C4-2B (cell line): Measurements from ENCODE around the gene SLC10A2.

Experiments
- H3K27ac ChIP-seq: fragments of 450-650 bp; 2 replicates; pipeline ENCODE4 v1.5.1; 2017
- ZFX ChIP-seq: fragments of 450-650 bp; IDR thresholded peaks from 2 replicates; pipeline ENCODE4 v1.6.1; 2017
- TF ChIP-seq, protein P1 (sequence below): fragments of 450-650 bp; conservative IDR thresholded peaks from 2 replicates; pipeline ENCODE4 v1.5.1; 2017; ENCODE audit warnings: mild to moderate bottlenecking

SLC10A2 gene

DNA sequence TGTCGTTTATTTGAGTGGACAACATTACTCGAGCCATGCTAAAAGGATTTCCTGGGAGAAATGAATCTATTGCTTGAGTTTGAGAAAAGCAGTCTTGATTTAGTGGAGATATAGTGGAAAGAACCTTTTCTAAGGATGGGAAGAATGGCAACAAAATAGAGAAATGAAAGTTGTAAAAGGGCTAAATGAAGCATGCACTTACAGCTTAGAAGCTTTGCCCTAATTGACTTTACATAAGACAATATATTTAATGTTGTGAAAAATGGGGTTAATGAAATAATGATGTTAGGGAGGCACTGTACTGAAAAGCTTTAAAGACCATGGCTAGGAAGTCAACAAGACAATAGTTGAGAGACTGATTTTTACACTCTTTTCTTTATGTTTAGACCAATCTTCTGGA is 35.4 kb downstream of the SLC10A2 start:
- H3K27ac ChIP-seq, result no peak overlapping the region

DNA sequence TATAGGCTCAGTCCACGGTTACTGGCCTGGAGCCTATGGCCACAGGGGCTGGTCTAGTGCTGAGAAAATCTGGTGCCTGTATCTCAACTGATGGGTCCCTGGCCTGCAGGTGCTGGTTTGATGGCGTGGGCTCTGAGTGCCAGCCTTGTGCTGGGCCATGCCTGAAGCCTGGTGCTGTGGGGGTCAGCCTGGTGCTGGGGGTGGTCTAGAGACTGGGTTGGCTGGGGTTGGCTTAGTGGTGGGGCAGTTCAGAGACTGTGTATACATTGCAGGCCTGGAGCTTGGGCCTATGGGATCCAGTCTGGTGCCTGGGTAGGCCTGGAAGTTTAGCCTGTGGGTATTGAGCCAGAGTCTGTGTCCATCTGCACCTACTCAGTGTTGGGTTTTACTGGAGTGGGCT is 36.4 kb downstream of the SLC10A2 start:
- TF ChIP-seq, protein P1, sequence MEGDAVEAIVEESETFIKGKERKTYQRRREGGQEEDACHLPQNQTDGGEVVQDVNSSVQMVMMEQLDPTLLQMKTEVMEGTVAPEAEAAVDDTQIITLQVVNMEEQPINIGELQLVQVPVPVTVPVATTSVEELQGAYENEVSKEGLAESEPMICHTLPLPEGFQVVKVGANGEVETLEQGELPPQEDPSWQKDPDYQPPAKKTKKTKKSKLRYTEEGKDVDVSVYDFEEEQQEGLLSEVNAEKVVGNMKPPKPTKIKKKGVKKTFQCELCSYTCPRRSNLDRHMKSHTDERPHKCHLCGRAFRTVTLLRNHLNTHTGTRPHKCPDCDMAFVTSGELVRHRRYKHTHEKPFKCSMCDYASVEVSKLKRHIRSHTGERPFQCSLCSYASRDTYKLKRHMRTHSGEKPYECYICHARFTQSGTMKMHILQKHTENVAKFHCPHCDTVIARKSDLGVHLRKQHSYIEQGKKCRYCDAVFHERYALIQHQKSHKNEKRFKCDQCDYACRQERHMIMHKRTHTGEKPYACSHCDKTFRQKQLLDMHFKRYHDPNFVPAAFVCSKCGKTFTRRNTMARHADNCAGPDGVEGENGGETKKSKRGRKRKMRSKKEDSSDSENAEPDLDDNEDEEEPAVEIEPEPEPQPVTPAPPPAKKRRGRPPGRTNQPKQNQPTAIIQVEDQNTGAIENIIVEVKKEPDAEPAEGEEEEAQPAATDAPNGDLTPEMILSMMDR, result no peak
- TF ChIP-seq ZFX, result no peak
- H3K27ac ChIP-seq, result no peak overlapping the region

More for the DNA sequence above, 35.4 kb downstream of the SLC10A2 start:
- TF ChIP-seq ZFX, result no peak
- TF ChIP-seq, protein P1, result no peak

DNA sequence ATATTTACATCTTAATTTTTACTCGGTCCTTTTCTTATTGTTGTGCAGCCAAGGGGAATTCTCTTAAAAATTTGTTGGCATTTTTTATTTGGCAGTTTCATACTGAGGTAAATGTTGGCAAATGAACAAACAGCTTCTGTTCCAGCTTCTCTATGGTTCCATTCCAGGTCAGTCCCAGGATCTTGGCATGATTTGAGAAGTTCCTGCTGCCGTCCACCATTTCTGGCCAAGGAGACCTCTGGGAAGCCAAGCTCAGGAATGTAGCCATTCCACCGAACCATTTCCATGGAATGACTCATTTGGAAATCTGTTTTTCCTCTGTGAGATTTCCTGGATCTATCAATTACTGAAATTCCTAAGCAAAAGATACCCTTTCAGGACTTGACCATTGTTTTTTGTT is 43.9 kb downstream of the SLC10A2 start:
- no peak overlapping the region for H3K27ac ChIP-seq
- TF ChIP-seq, protein P1, result no peak
- TF ChIP-seq ZFX, result no peak

DNA sequence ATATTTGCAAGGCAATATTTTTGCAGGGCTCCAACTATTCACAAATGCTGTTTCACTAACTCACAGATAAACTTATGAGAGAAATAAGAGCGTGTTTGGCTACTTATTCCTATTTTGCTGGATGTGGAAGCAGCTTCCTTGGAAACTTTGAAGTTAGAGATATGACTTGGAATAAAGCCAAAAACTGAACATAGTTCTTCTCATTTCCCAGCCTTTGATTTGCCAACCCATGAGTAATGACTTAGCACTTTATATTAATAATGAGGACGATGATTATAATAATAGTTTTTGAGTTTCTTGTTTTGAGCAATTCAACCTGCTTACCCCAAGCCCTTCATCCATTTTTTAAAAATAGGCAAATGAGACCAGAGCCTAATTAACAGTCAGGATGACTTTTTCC is 47.7 kb downstream of the SLC10A2 start:
- H3K27ac ChIP-seq, result no peak overlapping the region
- TF ChIP-seq, protein P1, result no peak

DNA sequence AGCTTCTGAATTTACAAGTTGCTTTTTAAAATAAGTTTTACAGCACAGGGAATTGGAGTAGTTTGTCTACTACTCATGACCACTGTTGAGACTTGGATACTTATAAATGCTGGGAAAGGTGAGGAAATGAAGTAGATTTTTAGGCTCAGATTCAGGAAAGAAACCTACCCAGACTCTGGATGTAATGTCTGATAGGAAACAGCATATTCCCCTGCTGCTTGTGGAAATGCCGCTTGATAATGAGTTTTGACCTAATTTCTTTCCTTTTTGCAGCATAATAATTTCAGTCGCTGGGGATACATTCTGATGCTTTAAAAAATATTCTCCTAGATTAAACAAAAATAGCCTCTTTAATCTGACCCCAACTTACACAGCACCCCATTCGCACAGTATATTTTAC is 53.6 kb downstream of the SLC10A2 start:
- no peak overlapping the region for H3K27ac ChIP-seq
- TF ChIP-seq, protein P1, result no peak
- TF ChIP-seq ZFX, result no peak

DNA sequence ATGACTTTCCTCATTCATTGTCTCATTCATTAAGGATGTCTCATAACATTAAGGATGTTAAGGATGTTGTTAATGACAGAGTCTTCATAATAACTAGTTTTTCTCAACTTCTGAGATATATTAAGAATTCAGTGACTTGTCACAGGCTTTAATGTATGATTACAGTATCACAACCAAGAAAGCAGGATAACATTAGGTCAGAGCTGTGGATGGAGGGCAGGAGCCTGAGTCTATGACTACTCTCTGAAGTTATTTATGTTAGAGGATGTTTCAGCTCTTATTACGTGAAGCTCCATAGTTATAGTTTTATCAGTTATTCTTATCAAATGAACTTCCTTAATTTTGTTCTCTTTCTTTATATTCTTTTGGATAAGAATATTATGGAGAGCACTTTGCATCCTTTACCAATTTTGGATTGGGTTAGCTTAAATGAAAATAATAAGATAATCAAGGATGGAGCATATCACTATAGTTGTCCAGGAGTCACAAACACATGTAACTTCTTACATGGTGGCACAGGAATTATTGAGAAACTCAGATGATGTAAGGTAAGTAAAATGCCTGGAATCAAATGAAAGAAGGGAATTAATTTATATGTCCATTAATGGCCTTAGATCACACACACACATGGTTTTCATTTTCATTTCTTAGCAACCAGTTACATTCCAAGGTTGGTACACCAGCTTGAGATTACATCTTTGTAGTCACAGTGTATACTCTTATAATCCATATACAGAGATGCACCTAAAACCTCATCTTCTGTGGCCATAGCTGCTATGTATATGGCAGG is 57.0 kb downstream of the SLC10A2 start:
- TF ChIP-seq, protein P1, result no peak
- TF ChIP-seq ZFX, result no peak
- no peak overlapping the region for H3K27ac ChIP-seq

DNA sequence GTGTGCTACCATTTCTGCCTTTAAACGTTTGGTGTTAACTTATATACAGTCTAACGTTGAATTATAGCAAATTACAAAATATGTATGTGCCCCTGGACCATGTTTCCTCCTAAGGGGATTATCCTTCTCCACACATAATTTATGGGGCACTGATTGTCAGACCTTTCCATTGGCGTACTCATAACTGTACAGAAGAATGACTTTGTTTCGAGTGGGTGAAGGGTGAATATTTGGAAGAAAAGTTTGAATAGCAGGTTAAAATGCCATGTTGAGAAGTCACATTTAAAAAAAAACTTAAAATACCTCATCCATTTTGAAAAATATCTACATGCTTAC is 58.8 kb downstream of the SLC10A2 start:
- no peak overlapping the region for H3K27ac ChIP-seq
- TF ChIP-seq, protein P1, result no peak
- TF ChIP-seq ZFX, result no peak
